HG03575 (cell line): ENCODE measurements around the gene RETN.

Experiments used
- ATAC-seq: cut with Tn5 transposase; IDR thresholded peaks from one replicate; pipeline ENCODE4 v1.9.1; 2021; ENCODE audit not compliant: unreplicated experiment, insufficient number of reproducible peaks, low FRiP score; ENCODE audit errors: extremely low read depth

RETN gene, protein sequence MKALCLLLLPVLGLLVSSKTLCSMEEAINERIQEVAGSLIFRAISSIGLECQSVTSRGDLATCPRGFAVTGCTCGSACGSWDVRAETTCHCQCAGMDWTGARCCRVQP

DNA sequence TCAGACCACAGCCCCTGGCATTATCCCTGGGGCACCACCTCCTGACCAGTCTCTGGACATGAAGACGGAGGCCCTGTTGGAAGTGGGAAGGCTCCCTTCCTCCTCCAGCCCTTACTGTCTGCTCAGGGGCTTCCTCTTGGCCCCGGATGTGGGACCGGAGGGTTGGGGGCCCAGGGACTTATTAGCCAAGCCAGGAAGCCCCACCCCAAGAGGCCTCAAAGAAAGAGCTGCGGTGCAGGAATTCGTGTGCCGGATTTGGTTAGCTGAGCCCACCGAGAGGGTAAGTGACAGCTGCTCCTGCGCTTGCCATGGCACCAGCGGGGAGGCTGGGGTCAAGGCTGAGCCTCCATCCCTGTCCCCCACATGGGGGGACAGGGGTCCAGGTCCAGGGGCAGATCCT is at the start of gene RETN:
Gene RETN, plus strand, starts transcription at position 208 of the 400 bp plus-strand sequence. CDS start 278 bp downstream, outside the sequence.
- no peak for ATAC-seq

DNA sequence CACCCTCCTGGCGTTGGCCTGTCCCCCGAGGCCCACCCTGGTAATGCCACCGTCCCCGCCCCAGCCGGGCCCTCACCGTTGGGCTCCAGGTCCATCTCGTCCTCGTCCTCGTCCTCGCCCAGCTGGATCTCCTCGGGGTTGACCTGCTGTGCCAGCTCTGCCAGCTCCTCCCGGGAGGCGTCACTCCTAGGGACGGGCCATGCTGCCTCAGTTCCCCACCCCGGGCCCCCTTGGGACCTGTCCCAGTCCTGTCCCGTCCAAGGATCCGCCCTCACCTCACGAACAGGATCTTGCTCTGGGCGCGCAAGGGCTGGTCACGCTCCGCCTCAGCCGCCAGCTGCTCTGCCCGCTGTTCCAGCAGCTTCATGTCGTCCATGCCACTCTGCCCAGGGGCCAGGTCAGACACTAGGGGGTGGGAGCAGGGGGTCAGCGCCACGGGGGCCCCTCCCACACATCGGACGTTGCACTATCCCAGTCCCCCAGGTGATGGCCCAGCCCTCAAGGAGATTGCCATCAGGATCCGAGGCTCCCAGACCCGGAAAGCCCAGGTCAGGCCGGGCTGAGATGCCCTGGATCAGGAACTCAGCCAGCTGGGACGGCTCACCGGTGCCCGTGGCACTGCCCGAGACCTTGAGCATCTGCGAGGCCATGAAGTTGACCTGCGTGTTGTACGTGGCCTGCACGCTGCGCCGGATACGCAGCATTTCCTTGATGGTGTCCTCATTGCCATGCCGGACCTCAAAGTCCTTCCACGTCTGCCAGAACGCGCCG is 49.0 kb upstream of the RETN start:
- ATAC-seq: no peak

DNA sequence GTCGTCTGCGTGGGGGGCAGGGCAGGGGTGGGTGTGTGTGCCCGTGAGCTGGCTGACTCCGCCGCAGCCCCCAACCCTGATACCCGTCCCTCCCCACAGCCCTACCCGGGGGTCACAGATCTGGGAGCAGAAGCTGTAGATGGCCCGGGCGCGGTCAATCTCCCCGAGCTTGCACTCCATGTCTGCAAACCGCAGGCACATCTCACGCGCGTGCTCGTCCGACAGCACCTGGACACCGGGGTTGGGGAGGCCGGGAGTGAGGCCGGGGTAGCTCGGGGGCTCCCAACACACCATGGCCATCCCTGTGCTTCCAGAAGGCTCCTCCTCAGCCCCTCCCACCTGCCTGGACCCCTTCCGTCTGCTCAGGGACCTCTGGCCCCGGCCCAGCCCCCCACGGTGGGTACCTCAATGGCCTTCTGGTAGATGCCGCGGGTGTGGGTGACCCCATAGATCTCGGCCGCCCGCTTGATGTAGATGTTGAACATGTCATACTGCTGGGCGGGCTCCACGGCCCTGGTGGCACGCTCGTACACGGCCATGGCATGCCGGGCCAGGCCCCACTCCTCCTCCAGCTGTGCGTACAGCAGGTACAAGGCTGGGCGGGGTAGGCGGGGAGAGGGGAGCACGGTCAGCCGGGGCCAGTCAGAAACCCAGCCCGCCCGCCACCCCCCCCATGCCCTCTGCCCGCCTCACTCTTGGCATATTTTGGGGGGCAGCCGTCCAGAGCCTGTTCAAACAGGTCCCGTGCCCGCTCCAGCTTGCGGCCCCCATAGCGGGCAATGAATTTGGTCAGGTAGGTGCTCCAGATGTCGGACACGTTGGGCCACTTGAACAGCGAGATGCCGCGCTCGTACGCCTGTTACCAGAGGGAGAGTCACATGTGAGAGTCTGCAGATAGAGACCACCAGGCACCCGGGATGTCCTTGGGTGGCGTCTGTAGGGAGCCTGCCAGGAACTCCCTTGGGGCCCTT is 48.1 kb upstream of the RETN start:
- ATAC-seq: no peak

DNA sequence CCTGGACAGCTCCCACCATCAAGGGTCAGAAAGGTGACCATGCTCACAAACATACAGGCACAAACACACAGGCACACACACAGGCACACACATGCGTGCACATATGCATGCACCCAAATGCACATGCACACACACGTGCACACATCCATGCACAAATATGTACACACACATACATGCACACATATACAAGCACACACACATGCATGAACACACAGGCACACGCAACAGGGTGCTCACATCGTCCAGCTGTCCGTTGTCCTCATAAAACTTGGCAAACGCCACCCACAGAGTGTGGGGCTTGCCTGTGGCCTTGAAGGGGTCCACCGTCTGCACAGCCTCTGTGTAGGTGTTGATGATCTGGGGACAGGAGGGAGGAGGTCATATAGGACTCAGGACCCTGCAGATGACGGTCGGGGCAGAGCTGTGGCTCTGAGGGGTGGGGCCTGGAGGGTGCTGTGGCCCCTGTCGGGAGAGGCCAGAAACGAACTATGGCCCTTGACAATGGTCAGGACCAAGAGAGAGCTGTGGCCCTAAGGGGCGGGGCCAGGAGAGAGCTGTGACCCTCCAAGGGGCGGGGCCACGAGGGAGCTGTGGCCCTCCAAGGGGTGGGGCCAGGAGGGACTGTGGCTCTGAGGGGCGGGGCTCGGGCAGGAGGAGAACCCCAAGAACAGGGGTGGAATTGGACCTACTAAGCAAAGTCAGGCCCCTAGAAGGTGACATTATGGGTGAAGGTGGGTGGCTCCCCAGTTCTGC is 45.7 kb upstream of the RETN start:
- ATAC-seq: no peak

DNA sequence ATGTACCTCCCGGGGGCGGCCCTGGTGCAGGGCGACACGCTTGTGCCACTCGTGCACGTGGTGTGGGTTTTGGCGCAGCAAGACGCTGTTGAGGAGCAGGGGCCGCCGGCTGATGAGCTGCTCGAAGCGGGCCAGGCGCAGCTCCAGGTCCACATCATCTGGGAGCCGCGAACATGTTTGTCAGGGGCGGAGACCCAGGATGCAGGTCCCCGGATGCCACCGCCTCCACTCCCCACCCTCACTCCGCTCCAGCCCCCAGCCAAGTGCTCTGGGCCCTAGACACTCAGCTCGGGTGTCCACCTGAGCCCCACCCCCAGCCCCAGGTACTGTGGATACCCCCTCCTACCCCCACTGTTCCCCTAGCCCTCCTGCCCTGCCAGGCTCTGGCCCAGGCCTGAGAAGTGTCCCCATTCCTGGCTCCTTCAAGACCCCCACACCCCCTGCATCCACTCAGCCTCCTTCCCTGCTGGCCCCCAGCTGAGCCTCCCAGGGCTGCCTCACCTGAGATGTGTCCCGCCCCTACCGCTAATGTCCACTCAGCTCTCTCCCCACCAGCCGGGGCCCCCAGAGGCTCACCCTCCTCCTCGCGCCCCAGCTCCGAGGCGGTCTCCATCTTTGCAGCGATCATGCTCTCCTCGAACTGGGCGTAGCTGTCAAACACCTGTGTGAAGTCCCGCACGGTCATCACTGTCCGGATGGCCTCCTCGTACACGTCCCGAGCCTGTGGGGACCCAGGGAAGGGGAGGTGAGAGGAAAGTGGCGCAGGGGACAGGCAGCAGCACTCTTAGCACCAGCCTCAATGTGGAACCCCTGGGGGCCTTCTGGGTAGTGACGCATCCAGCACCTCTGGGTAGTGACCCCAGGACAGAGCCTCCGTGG is 44.9 kb upstream of the RETN start:
- ATAC-seq: no peak

DNA sequence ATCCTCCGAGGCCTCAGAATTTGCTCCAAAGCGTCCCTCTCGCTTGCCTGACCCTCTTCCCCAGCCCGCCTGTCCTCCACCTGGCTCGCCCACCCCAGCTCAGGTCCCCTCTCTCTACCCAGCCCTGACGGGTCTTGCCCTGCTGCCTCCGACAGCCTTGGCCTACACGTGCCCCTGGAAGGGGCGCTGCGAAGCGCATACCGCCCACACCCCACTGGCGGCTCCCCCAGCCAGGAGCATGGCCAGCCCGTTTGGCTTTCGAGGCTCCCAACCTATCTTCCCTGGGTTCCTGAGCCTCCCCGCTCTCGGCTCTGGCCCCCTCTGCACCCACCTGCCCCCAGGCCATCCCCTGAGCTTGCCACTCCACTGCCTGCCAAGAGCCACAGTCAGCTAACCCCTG is 44.0 kb upstream of the RETN start:
- ATAC-seq: no peak

DNA sequence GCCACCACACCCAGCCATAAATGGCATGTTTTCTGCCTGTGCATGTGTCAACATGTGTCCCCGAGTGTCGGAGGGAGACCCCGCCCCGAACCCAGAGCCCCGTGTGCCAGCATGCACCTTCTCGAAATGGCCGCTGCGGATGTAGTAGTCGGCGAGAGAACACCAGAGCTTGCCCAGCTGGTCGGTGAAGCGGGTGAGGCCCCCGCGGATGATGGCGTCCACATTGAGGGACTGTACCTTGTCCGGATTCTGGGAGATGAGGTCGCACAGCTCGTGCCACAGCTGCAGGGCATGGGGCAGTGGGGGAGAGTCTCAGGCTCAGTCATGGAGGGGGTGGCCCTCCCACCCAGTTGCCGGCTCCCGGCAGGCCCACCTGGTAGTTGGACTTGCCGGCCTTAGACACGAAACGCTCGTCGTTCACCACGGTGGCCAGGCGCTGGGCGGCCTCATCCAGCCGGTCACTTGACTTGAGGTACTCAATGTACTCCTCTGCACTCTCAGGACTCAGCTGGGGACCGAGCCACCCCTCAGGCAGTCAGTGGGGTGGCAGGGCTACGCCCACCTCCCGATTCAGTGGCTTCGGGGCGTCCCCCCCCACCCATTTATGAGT is 43.0 kb upstream of the RETN start:
- no peak for ATAC-seq

DNA sequence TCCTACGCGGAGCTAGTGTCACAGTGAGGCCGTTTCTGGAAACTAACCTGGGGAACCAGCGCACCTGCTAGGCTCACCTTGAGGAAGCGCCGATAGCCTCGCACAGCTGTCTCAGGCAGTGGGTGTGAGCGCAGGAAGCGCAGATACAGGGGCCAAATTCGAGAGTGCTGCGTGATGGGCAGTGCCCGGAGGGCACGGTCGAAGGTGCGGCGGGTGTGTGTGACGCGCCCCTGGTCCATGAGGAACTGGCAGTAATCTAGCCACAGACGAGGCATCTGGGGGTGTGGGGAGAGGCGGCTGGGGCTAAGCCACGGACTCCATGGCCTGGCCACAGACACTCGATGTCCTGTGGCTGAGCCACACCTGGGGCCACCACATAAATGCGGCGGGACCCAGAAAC is 41.7 kb upstream of the RETN start:
- ATAC-seq: no peak

DNA sequence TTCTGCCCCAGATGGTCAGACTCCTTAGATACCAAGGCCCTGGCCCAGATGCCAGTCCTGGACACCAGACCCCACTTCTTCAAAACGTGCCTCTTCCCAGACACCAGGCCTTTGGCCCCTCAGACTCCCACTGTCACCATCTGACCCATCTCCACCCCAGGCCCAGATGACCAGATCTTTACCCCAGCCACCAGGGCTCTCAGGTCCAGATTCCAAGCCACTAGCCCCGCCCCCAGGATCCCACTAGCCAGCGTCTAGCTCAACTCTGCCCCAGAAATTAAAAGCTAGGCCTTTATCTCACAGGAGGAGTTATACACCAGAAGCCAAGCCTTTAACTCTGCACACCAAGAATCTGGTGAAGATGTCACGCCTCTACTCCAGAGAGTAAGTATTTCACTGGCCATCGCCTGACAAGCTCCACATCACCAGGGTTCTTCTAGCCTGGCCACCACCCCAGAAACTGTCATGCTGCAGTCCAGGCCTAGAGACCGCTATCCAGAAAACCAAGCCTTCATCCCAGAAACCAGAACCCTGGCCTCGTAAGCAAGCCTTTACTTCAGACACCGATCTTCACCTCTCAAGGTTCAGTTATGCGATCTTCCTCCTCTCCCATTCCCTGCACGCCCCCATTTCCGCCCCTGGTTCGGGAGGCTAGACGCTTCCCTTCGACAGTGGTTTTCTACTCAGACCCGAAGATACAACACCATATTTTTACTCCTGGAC is 40.1 kb upstream of the RETN start:
- ATAC-seq: no peak

DNA sequence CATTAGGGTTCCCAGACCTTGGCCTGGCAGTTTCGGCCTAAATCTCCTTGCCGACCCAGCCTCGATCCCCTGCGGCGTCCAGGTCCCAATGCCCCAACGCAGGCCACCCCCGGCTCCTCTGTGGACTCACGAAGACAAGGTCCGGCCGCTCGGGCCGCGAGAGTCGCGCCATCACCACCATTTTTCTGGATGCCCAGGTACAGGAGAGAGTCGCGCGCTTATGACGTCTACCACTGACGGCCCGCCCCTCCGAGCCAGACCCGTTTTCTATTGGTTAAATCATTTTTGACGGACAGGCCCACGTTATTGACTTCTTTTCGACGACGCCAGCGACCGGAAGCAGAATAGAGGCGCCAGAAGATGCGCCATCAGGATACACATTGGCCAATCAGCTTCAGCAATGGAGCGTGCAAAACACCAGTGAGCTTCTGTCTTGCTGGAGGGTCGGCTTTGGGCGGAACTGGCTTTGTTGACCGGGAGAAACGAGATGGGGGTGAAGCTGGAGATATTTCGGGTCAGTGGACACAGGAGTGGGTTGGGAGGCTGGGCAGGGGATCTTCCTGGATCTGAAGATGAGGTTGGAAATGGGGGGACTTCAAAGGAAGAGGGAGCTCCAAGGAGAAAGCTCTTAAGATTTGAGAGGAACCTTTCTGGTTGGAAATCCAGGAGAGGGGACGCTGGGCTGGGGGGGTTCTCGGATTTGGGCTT is 39.3 kb upstream of the RETN start, which contains the start of the genes PET100 and XAB2:
Gene PET100, plus strand, starts transcription at position 447 of the 708 bp plus-strand sequence. Its CDS starts 41 bp downstream, at position 488.
Gene XAB2, minus strand, starts transcription at position 199 of the 708 bp plus-strand sequence. Its CDS starts 18 bp downstream, at position 181.
- no peak for ATAC-seq

DNA sequence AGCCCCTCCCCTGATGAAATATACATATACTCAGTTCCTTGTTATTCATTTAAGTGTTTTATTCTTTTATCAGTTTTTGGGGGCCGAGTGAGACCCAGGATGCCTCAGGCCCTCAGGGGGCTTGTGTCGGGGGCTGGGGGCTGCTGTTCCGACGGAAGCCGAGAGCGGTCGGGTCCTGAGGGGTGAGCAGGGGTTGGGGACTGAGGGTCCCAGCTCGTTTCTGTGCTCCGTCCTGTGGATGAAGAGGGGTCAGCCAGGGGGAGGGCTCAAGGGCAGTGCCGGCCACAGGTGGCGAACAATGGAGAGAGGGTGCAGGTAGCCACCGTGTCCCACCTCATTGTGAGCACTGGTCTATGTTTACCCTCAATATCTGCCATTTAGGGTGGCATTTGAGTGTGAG is 37.3 kb upstream of the RETN start:
- ATAC-seq: no peak

DNA sequence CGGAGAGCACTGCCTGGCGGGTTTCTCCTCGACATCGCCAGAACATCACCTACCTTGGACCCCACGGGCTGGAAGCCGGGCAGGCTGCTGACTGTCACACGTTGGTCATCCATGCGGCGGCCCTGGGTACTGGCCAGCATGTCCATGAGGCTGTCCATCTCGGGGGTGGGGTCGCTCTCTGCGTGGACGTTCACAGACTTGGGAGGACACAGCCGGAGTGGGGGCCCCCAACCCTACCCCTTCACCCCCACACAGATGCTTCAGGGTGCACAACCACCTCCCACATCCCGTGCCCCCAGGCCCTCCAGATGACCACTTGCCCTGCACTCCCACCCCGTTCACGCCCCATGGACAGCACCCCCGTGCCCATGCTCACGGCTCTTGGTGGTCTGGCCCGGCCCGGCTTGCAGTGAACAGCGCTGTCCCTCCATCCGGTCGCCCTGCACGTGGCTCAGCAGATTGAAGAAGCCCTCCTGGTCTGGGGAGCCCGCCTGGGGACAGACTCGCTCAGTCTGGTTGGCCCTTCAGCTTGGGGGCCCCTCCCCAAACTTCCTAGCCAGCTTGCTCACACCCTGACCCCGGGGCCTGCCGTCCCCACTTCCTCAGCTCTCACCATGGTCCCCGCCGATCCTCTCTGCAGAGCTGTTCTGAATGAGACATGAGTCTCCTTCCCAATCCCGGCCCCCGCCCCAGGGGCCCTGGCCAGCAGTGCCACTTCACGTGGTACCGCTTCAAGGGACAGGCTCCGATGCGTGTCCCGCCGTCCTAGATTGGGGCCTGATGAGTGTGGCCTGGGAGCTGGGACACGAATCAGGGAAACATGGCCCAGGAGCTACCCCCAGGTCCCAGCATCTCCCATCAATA is 36.3 kb upstream of the RETN start:
- ATAC-seq: no peak

DNA sequence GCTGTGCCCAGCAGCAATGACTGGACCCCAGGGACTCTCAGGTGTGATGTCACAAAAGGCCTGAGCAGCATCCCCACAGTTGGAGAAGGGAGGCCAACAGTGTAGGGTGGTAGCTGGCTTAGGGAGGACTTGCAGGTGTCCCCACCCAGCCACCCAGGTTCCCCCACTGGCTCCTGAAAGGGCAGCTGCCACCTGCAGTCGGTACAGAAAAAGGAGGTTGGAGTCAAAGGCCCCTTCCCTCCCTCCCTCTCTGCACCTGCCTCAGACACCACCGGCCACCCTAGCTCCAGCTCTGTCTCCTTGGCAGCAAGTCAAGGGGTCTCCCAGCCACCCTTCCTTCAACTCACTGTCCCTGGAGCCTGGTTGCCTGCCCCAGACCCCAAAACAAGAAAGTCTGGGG is 35.2 kb upstream of the RETN start, which contains the start of gene PCP2:
Gene PCP2, minus strand, starts transcription at position 22 of the 400 bp plus-strand sequence. CDS start 262 bp downstream, outside the sequence.
- no peak for ATAC-seq

DNA sequence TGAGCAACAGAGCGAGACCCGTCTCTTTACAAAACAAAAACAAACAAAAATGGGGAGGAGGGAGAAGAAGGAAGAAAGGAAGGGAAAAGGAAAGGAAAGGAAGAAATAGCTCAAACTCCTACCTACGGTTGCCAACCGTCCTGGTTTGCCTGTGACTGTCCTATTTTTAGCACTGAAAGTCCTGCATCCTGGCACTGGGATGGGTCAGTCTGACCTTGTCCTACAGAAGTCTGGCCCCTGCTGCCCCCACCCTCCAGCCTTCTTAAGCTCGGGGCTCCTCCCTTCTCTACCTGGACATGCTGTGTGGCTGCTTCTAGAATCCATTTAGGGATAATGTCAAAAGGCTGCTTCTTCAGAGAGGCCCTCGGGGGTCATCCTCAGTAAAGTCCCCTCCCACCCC is 33.2 kb upstream of the RETN start:
- no peak for ATAC-seq

DNA sequence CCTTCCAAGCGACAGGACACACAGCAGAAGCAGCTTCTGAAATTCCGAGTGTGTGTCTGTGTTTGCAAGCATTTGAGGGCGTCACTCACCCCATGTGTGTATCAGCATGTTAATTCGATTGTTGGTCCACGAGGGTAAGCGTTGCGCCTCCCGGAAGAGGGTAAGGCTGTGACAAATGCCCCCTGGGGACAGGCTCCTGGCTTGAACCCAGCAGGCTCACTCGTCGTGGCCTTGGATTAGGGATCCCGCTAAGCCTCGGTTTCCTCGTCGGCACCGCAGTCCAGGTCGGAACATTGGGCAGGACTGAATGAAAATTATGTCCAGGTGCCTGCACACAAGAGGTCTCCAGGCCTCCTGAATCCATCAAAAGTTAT is 32.5 kb upstream of the RETN start:
- ATAC-seq: no peak
